IgD-negative memory B cell (primary cell): ENCODE results near the gene CATSPERE. TPM values are rescaled to one million over a fixed set of nuclear protein-coding genes. Genes with fewer than 3 reads are reported as not detected.

Experiments
- H3K27ac Mint-ChIP-seq, 3 donors: one replicate each; pipeline ENCODE4 v1.8.0; 2020 to 2022; ENCODE audit warnings: mild to moderate bottlenecking in 3 of 3, mixed read lengths in 3 of 3, moderate library complexity in 1 of 3
- H3K27me3 Mint-ChIP-seq: one replicate; pipeline ENCODE4 v1.8.0; 2021; ENCODE audit warnings: mixed read lengths
- H3K36me3 Mint-ChIP-seq: one replicate; pipeline ENCODE4 v1.8.0; 2020; ENCODE audit warnings: mild to moderate bottlenecking, mixed read lengths
- H3K4me1 Mint-ChIP-seq, 3 donors: one replicate each; pipeline ENCODE4 v1.8.0; 2020 to 2022; ENCODE audit warnings: mixed read lengths in 3 of 3, mild to moderate bottlenecking in 1 of 3
- H3K4me3 Mint-ChIP-seq, 4 donors: one replicate each; pipeline ENCODE4 v1.8.0; 2020 to 2022; ENCODE audit warnings: mild to moderate bottlenecking in 4 of 4, mixed read lengths in 4 of 4, moderate library complexity in 3 of 4
- H3K9me3 Mint-ChIP-seq, 3 donors: one replicate each; pipeline ENCODE4 v1.8.0; 2020 to 2021; ENCODE audit warnings: mixed read lengths in 3 of 3, mild to moderate bottlenecking in 1 of 3
- polyA plus RNA-seq: library from polyadenylated mRNA; unstranded; fragments of 300-500 nt; fragmentation: Illumina TruSeq; gene quantifications from one replicate; pipeline ENCODE4 v1.2.3, GENCODE V29; 2021

CATSPERE gene
- polyA plus RNA-seq, 1 donor from 2014 or later = 0.23 TPM

- Mint-ChIP-seq H3K36me3 (no peaks in the 10 kb centered on the region), H3K4me1 (peaks cover 20 to 39% (median 32%) of the 10 kb centered on the region in 3 donors), H3K27me3 (no peaks in the 10 kb centered on the region), H3K27ac (no peak overlapping the region), H3K9me3 (no peaks in the 10 kb centered on the region), H3K4me3 (no peak overlapping the region)
Measured at GRCh38 chr1:244442850-244443249, 18.2 kb upstream of the CATSPERE start.

- H3K27me3 Mint-ChIP-seq = no peaks in the 10 kb centered on the region
- no peak overlapping the region for H3K27ac Mint-ChIP-seq
- H3K9me3 Mint-ChIP-seq = no peaks in the 10 kb centered on the region
- peak overlapping the region in 2 of 4 donors; percentile 14 to 40 for H3K4me3 Mint-ChIP-seq
- H3K4me1 Mint-ChIP-seq = peaks cover 27 to 48% (median 30%) of the 10 kb centered on the region in 3 donors
- H3K36me3 Mint-ChIP-seq = peaks cover 3% of the 10 kb centered on the region
Measured at GRCh38 chr1:244444854-244445253, 16.2 kb upstream of the CATSPERE start.

GRCh38 chr1:244445320-244446181 is 15.5 kb upstream of the CATSPERE start:
- H3K27me3 Mint-ChIP-seq = no peaks in the 10 kb centered on the region
- peak overlapping the region in 3 of 4 donors; percentile 11 to 40 (median 20) for H3K4me3 Mint-ChIP-seq
- H3K27ac Mint-ChIP-seq = peak overlapping the region in 1 of 3 donors; percentile 72
- peaks cover 33 to 54% (median 34%) of the 10 kb centered on the region in 3 donors for H3K4me1 Mint-ChIP-seq
- H3K9me3 Mint-ChIP-seq = no peaks in the 10 kb centered on the region
- H3K36me3 Mint-ChIP-seq = peaks cover 3% of the 10 kb centered on the region

GRCh38 chr1:244447024-244447423 is 14.0 kb upstream of the CATSPERE start:
- Mint-ChIP-seq H3K4me3 (no peak overlapping the region), H3K36me3 (peaks cover 3% of the 10 kb centered on the region), H3K9me3 (no peaks in the 10 kb centered on the region), H3K27ac (no peak overlapping the region), H3K27me3 (no peaks in the 10 kb centered on the region), H3K4me1 (peaks cover 34 to 54% (median 39%) of the 10 kb centered on the region in 3 donors)

- peak overlapping the region in 1 of 3 donors; percentile 20 for H3K27ac Mint-ChIP-seq
- no peaks in the 10 kb centered on the region for H3K9me3 Mint-ChIP-seq
- H3K27me3 Mint-ChIP-seq = no peaks in the 10 kb centered on the region
- H3K4me3 Mint-ChIP-seq = no peak overlapping the region
- peaks cover 5% of the 10 kb centered on the region for H3K36me3 Mint-ChIP-seq
- H3K4me1 Mint-ChIP-seq = peaks cover 37 to 58% (median 43%) of the 10 kb centered on the region in 3 donors
Measured at GRCh38 chr1:244447552-244447951, 13.5 kb upstream of the CATSPERE start.

GRCh38 chr1:244448279-244449036 is 12.6 kb upstream of the CATSPERE start:
- H3K4me1 Mint-ChIP-seq = peaks cover 37 to 53% (median 43%) of the 10 kb centered on the region in 3 donors
- H3K27ac Mint-ChIP-seq = no peak overlapping the region
- H3K36me3 Mint-ChIP-seq = peaks cover 5% of the 10 kb centered on the region
- H3K9me3 Mint-ChIP-seq = no peaks in the 10 kb centered on the region
- H3K27me3 Mint-ChIP-seq = no peaks in the 10 kb centered on the region
- peak overlapping the region in 3 of 4 donors; percentile 10 to 63 (median 24) for H3K4me3 Mint-ChIP-seq

GRCh38 chr1:244449936-244450508 is 11.1 kb upstream of the CATSPERE start:
- peak overlapping the region; percentile 91 to 98 (median 97) for H3K27ac Mint-ChIP-seq
- peak overlapping the region; percentile 91 to 99 (median 98) for H3K4me3 Mint-ChIP-seq
- H3K9me3 Mint-ChIP-seq = no peaks in the 10 kb centered on the region
- H3K36me3 Mint-ChIP-seq = peaks cover 7% of the 10 kb centered on the region
- H3K4me1 Mint-ChIP-seq = peaks cover 35 to 50% (median 39%) of the 10 kb centered on the region in 3 donors
- H3K27me3 Mint-ChIP-seq = no peaks in the 10 kb centered on the region

- Mint-ChIP-seq H3K4me3 (peak overlapping the region; percentile 91 to 99 (median 98)), H3K9me3 (no peaks in the 10 kb centered on the region), H3K4me1 (peaks cover 30 to 42% (median 31%) of the 10 kb centered on the region in 3 donors), H3K36me3 (peaks cover 7% of the 10 kb centered on the region), H3K27ac (peak overlapping the region; percentile 91 to 98 (median 97)), H3K27me3 (no peaks in the 10 kb centered on the region)
Measured at GRCh38 chr1:244450597-244451538, 10.2 kb upstream of the CATSPERE start.

GRCh38 chr1:244451539-244451950 is 9.5 kb upstream of the CATSPERE start, which contains the start of gene ADSS2:
Gene ADSS2, minus strand, starts transcription at chr1:244451909. Its CDS starts 92 bp downstream, at chr1:244451817.
- Mint-ChIP-seq H3K9me3 (no peaks in the 10 kb centered on the region), H3K27me3 (no peaks in the 10 kb centered on the region), H3K27ac (peak within 1 kb of the TSS; percentile 91 to 98 (median 97)), H3K4me3 (peak within 1 kb of the TSS; percentile 91 to 99 (median 98)), H3K4me1 (peaks cover 25 to 35% (median 25%) of the 10 kb centered on the region in 3 donors), H3K36me3 (peaks cover 7% of the 10 kb centered on the region)

GRCh38 chr1:244451951-244452795 is 8.9 kb upstream of the CATSPERE start:
- H3K4me3 Mint-ChIP-seq = peak overlapping the region; percentile 91 to 99 (median 98)
- peaks cover 7% of the 10 kb centered on the region for H3K36me3 Mint-ChIP-seq
- peaks cover 25 to 31% (median 25%) of the 10 kb centered on the region in 3 donors for H3K4me1 Mint-ChIP-seq
- peak overlapping the region; percentile 78 to 98 (median 97) for H3K27ac Mint-ChIP-seq
- no peaks in the 10 kb centered on the region for H3K27me3 Mint-ChIP-seq
- no peaks in the 10 kb centered on the region for H3K9me3 Mint-ChIP-seq

GRCh38 chr1:244454412-244454811 is 6.7 kb upstream of the CATSPERE start:
- H3K4me3 Mint-ChIP-seq = peak overlapping the region in 1 of 4 donors; percentile 18
- peak overlapping the region in 2 of 3 donors; percentile 37 to 91 for H3K27ac Mint-ChIP-seq
- peaks cover 15 to 17% (median 16%) of the 10 kb centered on the region in 3 donors for H3K4me1 Mint-ChIP-seq

GRCh38 chr1:244456586-244456985 is 4.5 kb upstream of the CATSPERE start:
- H3K36me3 Mint-ChIP-seq = peaks cover 4% of the 10 kb centered on the region
- peaks cover 8 to 14% (median 12%) of the 10 kb centered on the region in 3 donors for H3K4me1 Mint-ChIP-seq
- H3K27ac Mint-ChIP-seq = no peak overlapping the region
- no peaks in the 10 kb centered on the region for H3K9me3 Mint-ChIP-seq
- peak overlapping the region in 1 of 4 donors; percentile 51 for H3K4me3 Mint-ChIP-seq
- H3K27me3 Mint-ChIP-seq = no peaks in the 10 kb centered on the region

More at GRCh38 chr1:244454412-244454811, 6.7 kb upstream of the CATSPERE start:
- Mint-ChIP-seq H3K36me3 (peaks cover 4% of the 10 kb centered on the region), H3K9me3 (no peaks in the 10 kb centered on the region), H3K27me3 (no peaks in the 10 kb centered on the region)

GRCh38 chr1:244458781-244459180 is 2.3 kb upstream of the CATSPERE start:
- peaks cover 4 to 10% (median 9%) of the 10 kb centered on the region in 3 donors for H3K4me1 Mint-ChIP-seq
- peaks cover 1% of the 10 kb centered on the region for H3K36me3 Mint-ChIP-seq
- H3K27ac Mint-ChIP-seq = no peak overlapping the region
- H3K27me3 Mint-ChIP-seq = no peaks in the 10 kb centered on the region
- no peaks in the 10 kb centered on the region for H3K9me3 Mint-ChIP-seq
- H3K4me3 Mint-ChIP-seq = no peak overlapping the region
